A673 (cell line): ENCODE data around the gene ZNF337. TPM values are rescaled to one million over a fixed set of nuclear protein-coding genes. Genes with fewer than 3 reads are reported as not detected.
"Not testable (repeated sequence)": the region's sequence is repeated elsewhere in the genome, so short reads cannot be mapped to it uniquely, and the experiment has no call there.

Source experiments
- BruUV-seq: library from RNA; stranded (reverse); fragments of 400-500 nt; replicated peaks from 2 replicates; lab custom pipeline; 2021; lab: Mats Ljungman, UMichigan
- CTCF ChIA-PET: fragments of 300-600 bp; sonication (Branson Sonifier 250); formaldehyde crosslinking; loops from one replicate; lab custom pipeline; 2022; ENCODE audit warnings: antibody characterized with exemption; lab: Charles Lee
- POLR2A ChIA-PET: fragments of 300-600 bp; sonication (Branson Sonifier 250); formaldehyde crosslinking; loops from one replicate; lab custom pipeline; 2022; ENCODE audit warnings: antibody characterized with exemption; ENCODE audit not compliant: low non-redundant PET; lab: Charles Lee
- DNase-seq: peaks from one replicate; pipeline ENCODE4 v3.0.0-alpha.2; 2015; ENCODE audit warnings: low spot score
- H3K27ac ChIP-seq: fragments of 200-600 bp; sonication (generic); 2 replicates; pipeline ENCODE4 v1.5.1; 2016; ENCODE audit warnings: mixed run types, low read depth, mild to moderate bottlenecking, mixed read lengths, antibody characterized with exemption, low read length; ENCODE audit not compliant: poor library complexity, severe bottlenecking
- H3K27me3 ChIP-seq: fragments of 200-600 bp; sonication (generic); replicated peaks from 2 replicates; pipeline ENCODE4 v1.6.1; 2017; ENCODE audit warnings: mixed run types, low read depth, mild to moderate bottlenecking, mixed read lengths, antibody characterized with exemption, low read length; ENCODE audit not compliant: insufficient read depth, poor library complexity
- H3K36me3 ChIP-seq: fragments of 200-600 bp; sonication (generic); 2 replicates; pipeline ENCODE4 v1.6.1; 2016; ENCODE audit warnings: mixed run types, mild to moderate bottlenecking, mixed read lengths, antibody characterized with exemption, low read length; ENCODE audit not compliant: insufficient read depth, poor library complexity, severe bottlenecking
- H3K4me1 ChIP-seq: fragments of 200-600 bp; sonication (generic); 2 replicates; pipeline ENCODE4 v1.6.1; 2017; ENCODE audit warnings: mixed run types, mild to moderate bottlenecking, mixed read lengths, antibody characterized with exemption, low read length; ENCODE audit not compliant: insufficient read depth, poor library complexity, severe bottlenecking
- H3K4me3 ChIP-seq: fragments of 200-600 bp; sonication (generic); 2 replicates; pipeline ENCODE4 v1.5.1; 2016; ENCODE audit warnings: low read depth, mixed run types, mild to moderate bottlenecking, mixed read lengths, low read length; ENCODE audit not compliant: poor library complexity, severe bottlenecking
- H3K9me3 ChIP-seq: fragments of 200-600 bp; sonication (generic); 2 replicates; pipeline ENCODE4 v1.6.1; 2016; ENCODE audit warnings: mixed run types, low read depth, mild to moderate bottlenecking, mixed read lengths, antibody characterized with exemption, low read length; ENCODE audit not compliant: poor library complexity, severe bottlenecking
- CTCF ChIP-seq: fragments of 300-800, 200-600 bp; sonication (generic); conservative IDR thresholded peaks from 2 replicates; pipeline ENCODE4 v1.5.1; 2017; ENCODE audit warnings: low read depth, mild to moderate bottlenecking, antibody characterized with exemption, low read length, moderate library complexity, mixed read lengths
- EZH2 ChIP-seq: fragments of 200-600 bp; sonication (generic); IDR thresholded peaks from 2 replicates; pipeline ENCODE4 v1.6.1; 2017; ENCODE audit warnings: borderline replicate concordance, low read depth, mild to moderate bottlenecking, mixed read lengths, antibody characterized with exemption, low read length; ENCODE audit not compliant: poor library complexity, severe bottlenecking
- intact Hi-C: fragments of 100-400 bp; cut with micrococcal nuclease; formaldehyde crosslinking; loops from one replicate; pipeline ENCODE4 v1.10.0; 2022; ENCODE audit not compliant: unreplicated experiment
- total RNA-seq: library from RNA; stranded (reverse); gene quantifications from 2 replicates; pipeline ENCODE4 v1.2.3, GENCODE V29; 2021

The ZNF337 gene
- total RNA-seq, 1 experiment from 2014 or later, result 17.9 TPM

- intact Hi-C loops, result no loop called here
- no peaks in the 10 kb centered on the region for H3K4me1 ChIP-seq
- no peak overlapping the region for H3K27ac ChIP-seq
- TF ChIP-seq EZH2 (no peak), CTCF (no peak)
- H3K4me3 ChIP-seq, result no peak overlapping the region
- H3K36me3 ChIP-seq, result no peaks in the 10 kb centered on the region
- H3K9me3 ChIP-seq, result no peaks in the 10 kb centered on the region
- H3K27me3 ChIP-seq, result peaks cover 6% of the 10 kb centered on the region
- no peak for DNase-seq
- BruUV-seq, result no TSS peak
- ChIA-PET POLR2A (no interaction called here), CTCF (no interaction called here)
Measured at GRCh38 chr20:25705830-25706351, 9.2 kb upstream of the ZNF337 start.

GRCh38 chr20:25704303-25704702 is 7.7 kb upstream of the ZNF337 start:
- DNase-seq, H3K4me3 ChIP-seq, H3K36me3 ChIP-seq, BruUV-seq, H3K27ac ChIP-seq, H3K4me1 ChIP-seq, H3K27me3 ChIP-seq, POLR2A ChIA-PET, intact Hi-C loops, CTCF ChIA-PET: not testable (repeated sequence)
- peaks cover 12% of the 10 kb centered on the region for H3K9me3 ChIP-seq

- intact Hi-C loops, H3K27ac ChIP-seq, H3K36me3 ChIP-seq, H3K27me3 ChIP-seq, BruUV-seq, DNase-seq, H3K4me1 ChIP-seq, H3K4me3 ChIP-seq, CTCF ChIA-PET, POLR2A ChIA-PET: not testable (repeated sequence)
- peaks cover 12% of the 10 kb centered on the region for H3K9me3 ChIP-seq
Measured at GRCh38 chr20:25700835-25701234, 4.2 kb upstream of the ZNF337 start.

GRCh38 chr20:25699914-25700313 is 3.3 kb upstream of the ZNF337 start:
- peaks cover 12% of the 10 kb centered on the region for H3K9me3 ChIP-seq
- peaks cover 6% of the 10 kb centered on the region for H3K27me3 ChIP-seq
- no peaks in the 10 kb centered on the region for H3K4me1 ChIP-seq
- H3K36me3 ChIP-seq, result no peaks in the 10 kb centered on the region
- BruUV-seq, result no TSS peak
- no peak overlapping the region for H3K27ac ChIP-seq
- no peak for TF ChIP-seq CTCF
- no peak for TF ChIP-seq EZH2
- no peak for DNase-seq
- ChIA-PET POLR2A (no interaction called here), CTCF (no interaction called here)
- intact Hi-C loops, result no loop called here
- no peak overlapping the region for H3K4me3 ChIP-seq
